Activated CD8-positive, alpha-beta memory T cell treated with anti-CD3 and anti-CD28 coated beads, Interleukin-2, amount 10 ng/mL, durations not matched to agents 7 days and 5 days (primary cell): Measurements from ENCODE around the gene ACTL8. TPM values are rescaled to one million over a fixed set of nuclear protein-coding genes. Genes with fewer than 3 reads are reported as not detected.
"Not testable (repeated sequence)": the region's sequence is repeated elsewhere in the genome, so short reads cannot be mapped to it uniquely, and the experiment has no call there.

Source experiments
- ATAC-seq: fragments of 150-1000 bp; cut with Tn5 transposase; one replicate; pipeline ENCODE4 v1.10.0; 2021; ENCODE audit warnings: moderate library complexity
- CTCF ChIA-PET: fragments of 350-600 bp; sonication (Branson Sonifier 250); formaldehyde crosslinking; loops from one replicate; lab custom pipeline; 2021; ENCODE audit warnings: antibody characterized with exemption; lab: Charles Lee
- DNase-seq: peaks from one replicate; pipeline ENCODE4 v3.0.0-alpha.2; 2020
- H3K27ac Mint-ChIP-seq: one replicate; pipeline ENCODE4 v1.8.0; 2021; ENCODE audit warnings: mild to moderate bottlenecking, mixed read lengths
- H3K27me3 Mint-ChIP-seq: one replicate; pipeline ENCODE4 v1.8.0; 2021; ENCODE audit warnings: mixed read lengths
- H3K36me3 Mint-ChIP-seq: one replicate; pipeline ENCODE4 v1.8.0; 2021; ENCODE audit warnings: mild to moderate bottlenecking, mixed read lengths
- H3K4me1 Mint-ChIP-seq: one replicate; pipeline ENCODE4 v1.8.0; 2021; ENCODE audit warnings: mixed read lengths
- H3K4me3 Mint-ChIP-seq: one replicate; pipeline ENCODE4 v1.8.0; 2021; ENCODE audit warnings: mild to moderate bottlenecking, moderate library complexity, mixed read lengths
- H3K9me3 Mint-ChIP-seq: one replicate; pipeline ENCODE4 v1.8.0; 2022; ENCODE audit warnings: low read depth, mixed read lengths
- total RNA-seq, 2 experiments: library from RNA; stranded (reverse); gene quantifications; one replicate each; pipeline ENCODE4 v1.2.3, GENCODE V29; 2021

ACTL8 gene
- total RNA-seq, 2 experiments from 2014 or later, result not detected

- Mint-ChIP-seq H3K27me3 (peaks cover 9% of the 10 kb centered on the region), H3K4me1 (no peaks in the 10 kb centered on the region), H3K4me3 (no peak overlapping the region), H3K36me3 (no peaks in the 10 kb centered on the region), H3K27ac (no peak overlapping the region), H3K9me3 (no peaks in the 10 kb centered on the region)
- DNase-seq (no peak), ATAC-seq (no peak)
- CTCF ChIA-PET, result no interaction called here
These were observed 12.0 kb upstream of the ACTL8 start for GRCh38 chr1:17743008-17743647.

- H3K36me3 Mint-ChIP-seq, result no peaks in the 10 kb centered on the region
- no peak overlapping the region for H3K4me3 Mint-ChIP-seq
- ATAC-seq (no peak), DNase-seq (no peak)
- no peaks in the 10 kb centered on the region for H3K9me3 Mint-ChIP-seq
- CTCF ChIA-PET, result no interaction called here
- H3K27me3 Mint-ChIP-seq, result peaks cover 9% of the 10 kb centered on the region
- H3K27ac Mint-ChIP-seq, result no peak overlapping the region
- H3K4me1 Mint-ChIP-seq, result no peaks in the 10 kb centered on the region
These were observed 11.2 kb upstream of the ACTL8 start for GRCh38 chr1:17743925-17744324.

GRCh38 chr1:17744666-17745478, 10.3 kb upstream of the ACTL8 start:
- Mint-ChIP-seq H3K9me3 (no peaks in the 10 kb centered on the region), H3K4me3 (no peak overlapping the region), H3K27ac (no peak overlapping the region), H3K4me1 (no peaks in the 10 kb centered on the region), H3K36me3 (no peaks in the 10 kb centered on the region), H3K27me3 (peaks cover 9% of the 10 kb centered on the region)
- ATAC-seq (no peak), DNase-seq (no peak)
- CTCF ChIA-PET, result interaction anchor here (1.2 kb wide), 1 partner anchor 84 kb away, joined by 3 read pairs; no protein-coding TSS in a partner anchor

GRCh38 chr1:17745479-17745955, 9.6 kb upstream of the ACTL8 start:
- Mint-ChIP-seq H3K4me1 (no peaks in the 10 kb centered on the region), H3K4me3 (no peak overlapping the region), H3K27me3 (peaks cover 9% of the 10 kb centered on the region), H3K36me3 (no peaks in the 10 kb centered on the region), H3K9me3 (no peaks in the 10 kb centered on the region), H3K27ac (no peak overlapping the region)
- CTCF ChIA-PET, result interaction anchor here (1.2 kb wide), 1 partner anchor 84 kb away, joined by 3 read pairs; no protein-coding TSS in a partner anchor
- ATAC-seq, result no peak
- DNase-seq, result no peak

- H3K9me3 Mint-ChIP-seq, H3K27me3 Mint-ChIP-seq, H3K4me1 Mint-ChIP-seq, CTCF ChIA-PET, H3K36me3 Mint-ChIP-seq, H3K27ac Mint-ChIP-seq, DNase-seq, ATAC-seq, H3K4me3 Mint-ChIP-seq: not testable (repeated sequence)
These were observed 8.9 kb upstream of the ACTL8 start for GRCh38 chr1:17746281-17746680.

GRCh38 chr1:17746920-17747319, 8.2 kb upstream of the ACTL8 start:
- peaks cover 7% of the 10 kb centered on the region for H3K27me3 Mint-ChIP-seq
- no peaks in the 10 kb centered on the region for H3K9me3 Mint-ChIP-seq
- H3K27ac Mint-ChIP-seq, result no peak overlapping the region
- no peak for DNase-seq
- no peak overlapping the region for H3K4me3 Mint-ChIP-seq
- no peak for ATAC-seq
- CTCF ChIA-PET, result no interaction called here
- no peaks in the 10 kb centered on the region for H3K4me1 Mint-ChIP-seq
- H3K36me3 Mint-ChIP-seq, result no peaks in the 10 kb centered on the region

GRCh38 chr1:17750333-17750732, 4.8 kb upstream of the ACTL8 start:
- Mint-ChIP-seq H3K4me3 (no peak overlapping the region), H3K27ac (no peak overlapping the region), H3K9me3 (peaks cover 2% of the 10 kb centered on the region), H3K4me1 (no peaks in the 10 kb centered on the region), H3K36me3 (no peaks in the 10 kb centered on the region), H3K27me3 (no peaks in the 10 kb centered on the region)
- DNase-seq (no peak), ATAC-seq (no peak)
- CTCF ChIA-PET, result no interaction called here

GRCh38 chr1:17752356-17752755, 2.8 kb upstream of the ACTL8 start:
- Mint-ChIP-seq H3K9me3 (peaks cover 8% of the 10 kb centered on the region), H3K36me3 (no peaks in the 10 kb centered on the region), H3K4me1 (no peaks in the 10 kb centered on the region), H3K27me3 (no peaks in the 10 kb centered on the region), H3K4me3 (no peak overlapping the region), H3K27ac (no peak overlapping the region)
- DNase-seq (no peak), ATAC-seq (no peak)
- CTCF ChIA-PET, result no interaction called here

- H3K27me3 Mint-ChIP-seq, result no peaks in the 10 kb centered on the region
- no peak overlapping the region for H3K4me3 Mint-ChIP-seq
- DNase-seq (no peak), ATAC-seq (no peak)
- H3K4me1 Mint-ChIP-seq, result no peaks in the 10 kb centered on the region
- peaks cover 4% of the 10 kb centered on the region for H3K36me3 Mint-ChIP-seq
- CTCF ChIA-PET, result no interaction called here
- no peak overlapping the region for H3K27ac Mint-ChIP-seq
- H3K9me3 Mint-ChIP-seq, result peaks cover 24% of the 10 kb centered on the region
These were observed 2.3 kb downstream of the ACTL8 start for GRCh38 chr1:17757426-17757825.

- no peak overlapping the region for H3K27ac Mint-ChIP-seq
- ATAC-seq, result no peak
- CTCF ChIA-PET, result no interaction called here
- no peaks in the 10 kb centered on the region for H3K4me1 Mint-ChIP-seq
- DNase-seq, result no peak
- peaks cover 4% of the 10 kb centered on the region for H3K36me3 Mint-ChIP-seq
- H3K27me3 Mint-ChIP-seq, result no peaks in the 10 kb centered on the region
- peaks cover 24% of the 10 kb centered on the region for H3K9me3 Mint-ChIP-seq
- no peak overlapping the region for H3K4me3 Mint-ChIP-seq
These were observed 4.0 kb downstream of the ACTL8 start for GRCh38 chr1:17759114-17759513.

- H3K27ac Mint-ChIP-seq, result no peak overlapping the region
- no peak overlapping the region for H3K4me3 Mint-ChIP-seq
- CTCF ChIA-PET, result no interaction called here
- no peak for ATAC-seq
- H3K9me3 Mint-ChIP-seq, result peaks cover 16% of the 10 kb centered on the region
- H3K4me1 Mint-ChIP-seq, result no peaks in the 10 kb centered on the region
- no peaks in the 10 kb centered on the region for H3K27me3 Mint-ChIP-seq
- H3K36me3 Mint-ChIP-seq, result peaks cover 4% of the 10 kb centered on the region
- no peak for DNase-seq
These were observed 7.2 kb downstream of the ACTL8 start for GRCh38 chr1:17762313-17762712.

GRCh38 chr1:17763417-17763816, 8.3 kb downstream of the ACTL8 start:
- Mint-ChIP-seq H3K4me1 (no peaks in the 10 kb centered on the region), H3K36me3 (peaks cover 4% of the 10 kb centered on the region), H3K9me3 (peaks cover 8% of the 10 kb centered on the region), H3K4me3 (no peak overlapping the region), H3K27me3 (no peaks in the 10 kb centered on the region), H3K27ac (no peak overlapping the region)
- DNase-seq (no peak), ATAC-seq (no peak)
- CTCF ChIA-PET, result no interaction called here

- peaks cover 3% of the 10 kb centered on the region for H3K9me3 Mint-ChIP-seq
- CTCF ChIA-PET, result no interaction called here
- H3K4me3 Mint-ChIP-seq, result no peak overlapping the region
- no peak overlapping the region for H3K27ac Mint-ChIP-seq
- no peak for ATAC-seq
- peaks cover 2% of the 10 kb centered on the region for H3K36me3 Mint-ChIP-seq
- H3K27me3 Mint-ChIP-seq, result no peaks in the 10 kb centered on the region
- no peak for DNase-seq
- H3K4me1 Mint-ChIP-seq, result no peaks in the 10 kb centered on the region
These were observed 8.9 kb downstream of the ACTL8 start for GRCh38 chr1:17763995-17764394.

GRCh38 chr1:17764591-17764990, 9.5 kb downstream of the ACTL8 start:
- DNase-seq (no peak), ATAC-seq (no peak)
- no peak overlapping the region for H3K4me3 Mint-ChIP-seq
- H3K36me3 Mint-ChIP-seq, result peaks cover 1% of the 10 kb centered on the region
- CTCF ChIA-PET, result no interaction called here
- H3K27ac Mint-ChIP-seq, result no peak overlapping the region
- peaks cover 3% of the 10 kb centered on the region for H3K9me3 Mint-ChIP-seq
- H3K4me1 Mint-ChIP-seq, result no peaks in the 10 kb centered on the region
- no peaks in the 10 kb centered on the region for H3K27me3 Mint-ChIP-seq
